Central memory CD8-positive, alpha-beta T cell (primary cell): ENCODE measurements around the gene WDPCP.
A peak's percentile ranks its signal among the peaks of the same experiment; 100 is the strongest.

Source experiments
- ATAC-seq: fragments of 150-1000 bp; cut with Tn5 transposase; replicated peaks from 2 replicates; pipeline ENCODE4 v1.10.0; 2022; ENCODE audit warnings: mild to moderate bottlenecking, moderate FRiP score, moderate number of reproducible peaks; ENCODE audit not compliant: poor library complexity, severe bottlenecking; ENCODE audit errors: extremely low read depth
- DNase-seq, 2 donors: peaks; one replicate each; pipeline ENCODE4 v3.0.0; 2021; ENCODE audit warnings: low spot score in 2 of 2
- H3K27ac Mint-ChIP-seq: one replicate; pipeline ENCODE4 v1.8.0; 2022; ENCODE audit warnings: low read depth, mild to moderate bottlenecking, moderate library complexity, mixed read lengths
- H3K27me3 Mint-ChIP-seq: one replicate; pipeline ENCODE4 v1.8.0; 2022; ENCODE audit warnings: mixed read lengths
- H3K36me3 Mint-ChIP-seq: one replicate; pipeline ENCODE4 v1.8.0; 2022; ENCODE audit warnings: mild to moderate bottlenecking, moderate library complexity, mixed read lengths; ENCODE audit not compliant: insufficient read depth
- H3K4me1 Mint-ChIP-seq: one replicate; pipeline ENCODE4 v1.8.0; 2022; ENCODE audit warnings: mixed read lengths
- H3K4me3 Mint-ChIP-seq: one replicate; pipeline ENCODE4 v1.8.0; 2022; ENCODE audit warnings: mild to moderate bottlenecking, moderate library complexity, mixed read lengths
- H3K9me3 Mint-ChIP-seq: one replicate; pipeline ENCODE4 v1.8.0; 2022; ENCODE audit warnings: mixed read lengths

Gene WDPCP

GRCh38 chr2:63465633-63466032, 122.6 kb downstream of the WDPCP start:
- H3K36me3 Mint-ChIP-seq: peaks cover 2% of the 10 kb centered on the region
- H3K4me1 Mint-ChIP-seq: no peaks in the 10 kb centered on the region
- H3K27ac Mint-ChIP-seq: no peak overlapping the region
- ATAC-seq: no peak
- H3K27me3 Mint-ChIP-seq: no peaks in the 10 kb centered on the region
- peaks cover 23% of the 10 kb centered on the region for H3K9me3 Mint-ChIP-seq
- H3K4me3 Mint-ChIP-seq: no peak overlapping the region
- DNase-seq: no peak

DNA sequence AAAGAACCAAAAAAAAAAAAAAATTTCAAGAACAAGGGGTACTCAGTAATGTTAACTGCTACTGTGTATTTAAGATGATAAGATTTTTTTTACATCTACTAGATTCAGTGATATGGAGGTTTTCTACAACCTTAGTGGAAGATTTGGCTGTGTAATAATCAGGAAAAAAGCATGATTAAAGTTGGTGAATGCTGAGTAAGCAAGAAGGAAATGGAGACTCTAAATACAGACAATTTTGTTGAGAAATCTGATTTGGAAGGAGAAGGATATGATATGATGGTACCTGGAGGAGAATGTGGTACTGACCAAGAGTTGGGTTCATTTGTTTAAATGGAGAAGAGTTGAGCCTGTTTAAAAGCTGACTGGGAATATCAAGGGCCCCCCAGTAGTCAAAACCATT, 125.1 kb downstream of the WDPCP start:
- no peaks in the 10 kb centered on the region for H3K4me1 Mint-ChIP-seq
- peaks cover 19% of the 10 kb centered on the region for H3K9me3 Mint-ChIP-seq
- no peaks in the 10 kb centered on the region for H3K27me3 Mint-ChIP-seq
- no peak overlapping the region for H3K4me3 Mint-ChIP-seq
- ATAC-seq (no peak), DNase-seq (no peak)
- no peak overlapping the region for H3K27ac Mint-ChIP-seq
- peaks cover 2% of the 10 kb centered on the region for H3K36me3 Mint-ChIP-seq

DNA sequence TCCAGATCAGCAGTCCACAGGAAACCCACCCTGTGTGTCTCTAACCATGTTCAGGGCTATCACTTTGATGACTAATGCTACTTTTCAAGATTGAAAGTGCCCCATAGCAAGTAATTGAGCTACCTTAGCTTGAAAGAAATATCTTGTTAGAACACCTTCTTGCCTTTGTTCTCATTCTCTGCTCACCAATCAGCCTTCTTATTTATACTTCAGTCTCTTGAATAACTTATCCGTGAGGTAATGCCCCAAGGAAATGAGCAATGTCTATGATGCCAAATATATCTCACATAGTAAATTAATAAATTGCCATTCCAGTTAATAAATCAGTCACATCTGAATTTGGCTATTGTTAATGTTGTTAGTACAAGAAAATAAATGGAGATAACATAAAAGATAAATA, 141.6 kb downstream of the WDPCP start:
- Mint-ChIP-seq H3K27ac (no peak overlapping the region), H3K4me1 (peaks cover 24% of the 10 kb centered on the region), H3K4me3 (no peak overlapping the region), H3K27me3 (no peaks in the 10 kb centered on the region), H3K36me3 (no peaks in the 10 kb centered on the region), H3K9me3 (no peaks in the 10 kb centered on the region)
- no peak for ATAC-seq
- DNase-seq: no peak

GRCh38 chr2:63444565-63445288, 143.6 kb downstream of the WDPCP start:
- Mint-ChIP-seq H3K27ac (peak overlapping the region; percentile 78), H3K4me1 (peaks cover 10% of the 10 kb centered on the region), H3K4me3 (peak overlapping the region; percentile 33), H3K36me3 (no peaks in the 10 kb centered on the region), H3K27me3 (no peaks in the 10 kb centered on the region), H3K9me3 (no peaks in the 10 kb centered on the region)
- ATAC-seq (no peak), DNase-seq (no peak)

- Mint-ChIP-seq H3K36me3 (no peaks in the 10 kb centered on the region), H3K4me1 (peaks cover 10% of the 10 kb centered on the region), H3K27me3 (no peaks in the 10 kb centered on the region), H3K4me3 (no peak overlapping the region), H3K9me3 (no peaks in the 10 kb centered on the region), H3K27ac (no peak overlapping the region)
- DNase-seq (no peak), ATAC-seq (no peak)
Measured at GRCh38 chr2:63440612-63441011, 147.7 kb downstream of the WDPCP start.

DNA sequence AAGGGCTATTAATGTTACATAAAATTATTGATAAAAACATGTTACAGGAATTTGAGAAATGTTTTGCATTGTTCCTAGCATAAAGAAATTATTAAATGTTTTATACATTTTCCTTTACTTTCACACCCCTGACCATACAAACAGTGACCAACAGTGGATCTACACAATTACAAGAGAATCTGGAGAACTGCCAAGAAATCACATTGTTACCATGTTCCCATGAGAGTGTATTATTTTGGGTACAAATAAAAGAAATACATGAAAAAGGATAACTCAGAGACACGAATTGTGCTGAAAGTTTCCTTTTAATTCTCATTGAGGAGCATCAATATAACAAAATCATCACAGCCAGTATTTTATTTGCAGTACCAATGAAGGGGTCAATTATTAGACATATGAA, 150.1 kb downstream of the WDPCP start:
- H3K4me1 Mint-ChIP-seq: no peaks in the 10 kb centered on the region
- H3K27ac Mint-ChIP-seq: no peak overlapping the region
- H3K36me3 Mint-ChIP-seq: no peaks in the 10 kb centered on the region
- ATAC-seq: no peak
- H3K4me3 Mint-ChIP-seq: no peak overlapping the region
- H3K9me3 Mint-ChIP-seq: no peaks in the 10 kb centered on the region
- no peaks in the 10 kb centered on the region for H3K27me3 Mint-ChIP-seq
- no peak for DNase-seq

DNA sequence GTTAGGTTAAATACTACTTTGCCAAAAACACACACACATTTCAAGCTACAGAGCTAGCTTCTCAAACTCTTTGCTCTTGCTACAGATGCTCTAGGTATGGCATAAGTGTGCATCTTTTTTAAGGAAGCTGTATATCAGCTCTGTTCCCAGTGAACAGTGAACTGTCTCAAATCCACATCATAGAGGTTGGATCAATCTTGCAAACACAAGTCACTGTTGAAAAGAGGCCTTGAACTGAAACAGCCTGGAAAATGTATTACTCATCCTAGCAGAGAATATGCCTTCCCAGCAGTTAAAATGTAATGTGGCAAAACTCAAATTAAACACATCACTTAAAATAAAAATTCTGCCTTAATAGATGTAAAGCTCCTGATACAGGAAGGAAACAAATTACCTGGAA, 151.8 kb downstream of the WDPCP start:
- Mint-ChIP-seq H3K4me1 (no peaks in the 10 kb centered on the region), H3K27me3 (no peaks in the 10 kb centered on the region), H3K9me3 (no peaks in the 10 kb centered on the region), H3K27ac (no peak overlapping the region), H3K36me3 (no peaks in the 10 kb centered on the region), H3K4me3 (no peak overlapping the region)
- ATAC-seq (no peak), DNase-seq (no peak)

- no peak overlapping the region for H3K4me3 Mint-ChIP-seq
- H3K27me3 Mint-ChIP-seq: no peaks in the 10 kb centered on the region
- no peaks in the 10 kb centered on the region for H3K9me3 Mint-ChIP-seq
- no peaks in the 10 kb centered on the region for H3K4me1 Mint-ChIP-seq
- no peak overlapping the region for H3K27ac Mint-ChIP-seq
- no peak for ATAC-seq
- H3K36me3 Mint-ChIP-seq: no peaks in the 10 kb centered on the region
- no peak for DNase-seq
Measured at GRCh38 chr2:63435070-63435469, 153.2 kb downstream of the WDPCP start.

GRCh38 chr2:63434024-63435001, 154.0 kb downstream of the WDPCP start:
- ATAC-seq (no peak), DNase-seq (no peak)
- Mint-ChIP-seq H3K4me3 (no peak overlapping the region), H3K27me3 (no peaks in the 10 kb centered on the region), H3K4me1 (no peaks in the 10 kb centered on the region), H3K36me3 (no peaks in the 10 kb centered on the region), H3K27ac (no peak overlapping the region), H3K9me3 (no peaks in the 10 kb centered on the region)

DNA sequence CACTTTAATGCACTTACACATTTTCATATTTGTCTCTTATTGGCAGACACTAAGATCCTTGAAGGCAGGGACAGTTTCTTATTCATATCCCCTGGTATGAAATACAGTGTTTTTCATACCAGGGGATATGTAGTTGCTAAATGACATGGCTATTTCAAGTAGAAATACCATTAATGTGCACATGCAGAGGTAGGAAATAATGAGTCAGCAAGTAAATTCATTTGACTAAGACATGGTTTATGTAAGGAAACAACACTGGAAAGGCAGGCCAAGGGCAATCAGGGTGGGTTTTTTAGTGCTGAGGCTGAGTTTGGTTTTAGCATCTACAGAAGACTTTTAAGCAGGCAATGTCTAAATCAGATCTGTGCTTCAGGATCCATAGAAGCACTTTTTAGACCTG, 155.9 kb downstream of the WDPCP start:
- H3K27me3 Mint-ChIP-seq: no peaks in the 10 kb centered on the region
- ATAC-seq (no peak), DNase-seq (no peak)
- no peaks in the 10 kb centered on the region for H3K36me3 Mint-ChIP-seq
- H3K4me3 Mint-ChIP-seq: no peak overlapping the region
- no peaks in the 10 kb centered on the region for H3K4me1 Mint-ChIP-seq
- no peaks in the 10 kb centered on the region for H3K9me3 Mint-ChIP-seq
- H3K27ac Mint-ChIP-seq: no peak overlapping the region

- ATAC-seq: no peak
- H3K27ac Mint-ChIP-seq: no peak overlapping the region
- no peaks in the 10 kb centered on the region for H3K9me3 Mint-ChIP-seq
- no peaks in the 10 kb centered on the region for H3K27me3 Mint-ChIP-seq
- no peaks in the 10 kb centered on the region for H3K4me1 Mint-ChIP-seq
- DNase-seq: no peak
- H3K36me3 Mint-ChIP-seq: no peaks in the 10 kb centered on the region
- H3K4me3 Mint-ChIP-seq: no peak overlapping the region
Measured at GRCh38 chr2:63425606-63426005, 162.7 kb downstream of the WDPCP start.

DNA sequence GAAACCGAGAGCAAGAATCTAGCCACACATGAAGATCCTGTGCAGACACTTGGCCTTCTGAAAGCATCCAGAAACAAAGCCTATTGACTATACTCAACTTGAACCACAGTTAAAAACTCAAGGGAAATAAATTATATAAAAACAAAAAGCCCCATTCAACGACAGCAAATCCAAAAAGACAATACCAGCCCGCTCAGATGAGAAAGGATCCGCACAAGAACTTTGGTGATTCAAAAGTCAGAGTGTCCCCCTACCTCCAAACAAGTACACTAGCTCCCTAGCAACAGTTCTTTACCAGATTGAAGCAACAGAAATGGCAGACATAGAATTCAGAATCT, 163.2 kb downstream of the WDPCP start:
- H3K27me3 Mint-ChIP-seq: no peaks in the 10 kb centered on the region
- H3K4me1 Mint-ChIP-seq: no peaks in the 10 kb centered on the region
- H3K36me3 Mint-ChIP-seq: no peaks in the 10 kb centered on the region
- no peak overlapping the region for H3K4me3 Mint-ChIP-seq
- no peak overlapping the region for H3K27ac Mint-ChIP-seq
- DNase-seq (no peak), ATAC-seq (no peak)
- H3K9me3 Mint-ChIP-seq: no peaks in the 10 kb centered on the region
